T-cell (primary cell): ENCODE results near the gene TEX2. TPM values are rescaled to one million over a fixed set of nuclear protein-coding genes. Genes with fewer than 3 reads are reported as not detected.

Source experiments
- ATAC-seq, 4 experiments: fragments of 200-7000 bp in 3 of 4; fragments of 150-1000 bp in 1 of 4; cut with Tn5 transposase; replicated peaks in 1 of 4; 1 replicate in 3 of 4; 2 replicates in 1 of 4; pipeline ENCODE4 v1.10.0; 2021; ENCODE audit warnings: moderate library complexity in 3 of 4, mild to moderate bottlenecking in 2 of 4, moderate number of reproducible peaks in 1 of 4
- CTCF ChIA-PET, 2 donors: fragments of 300-600 bp; sonication (Branson Sonifier 250); formaldehyde crosslinking; loops; one replicate each; lab custom pipeline; 2022; ENCODE audit warnings: antibody characterized with exemption in 2 of 2; lab: Charles Lee
- POLR2A ChIA-PET, 2 donors: fragments of 300-600 bp; sonication (Branson Sonifier 250); formaldehyde crosslinking; loops; one replicate each; lab custom pipeline; 2022; ENCODE audit warnings: antibody characterized with exemption in 2 of 2; lab: Charles Lee
- DNase-seq, 35 experiments: peaks; one replicate each; pipeline versions ENCODE4 v3.0.0 to v3.0.0-alpha.2; 2013 to 2023
- H3K27ac ChIP-seq: one replicate; pipeline ENCODE4 v1.5.1; 2013; ENCODE audit warnings: low read length
- H3K27me3 ChIP-seq, 2 experiments: replicated peaks in 1 of 2; 1 replicate in 1 of 2; 2 replicates in 1 of 2; pipeline versions ENCODE4 v1.6.1 to v1.7.0; 2013; ENCODE audit warnings: low read length in 1 of 2, mixed read lengths in 1 of 2; ENCODE audit not compliant: control insufficient read depth in 2 of 2, insufficient read depth in 2 of 2; ENCODE audit errors: extremely low read depth in 1 of 2
- H3K36me3 ChIP-seq, 2 donors: 1 replicate in 1 of 2; 2 replicates in 1 of 2; pipeline versions ENCODE4 v1.6.1 to v1.7.0; 2013; ENCODE audit warnings: low read length in 1 of 2; ENCODE audit not compliant: control insufficient read depth in 2 of 2, insufficient read depth in 1 of 2; ENCODE audit errors: extremely low read depth in 1 of 2
- H3K4me1 ChIP-seq, 2 experiments: 1 replicate in 1 of 2; 2 replicates in 1 of 2; pipeline versions ENCODE4 v1.6.1 to v1.7.0; 2013; ENCODE audit warnings: low read length in 2 of 2, mixed read lengths in 1 of 2; ENCODE audit not compliant: insufficient read depth in 2 of 2, control insufficient read depth in 1 of 2; ENCODE audit errors: extremely low read depth in 1 of 2
- H3K4me3 ChIP-seq, 2 donors: 1 replicate in 1 of 2; 2 replicates in 1 of 2; pipeline versions ENCODE4 v1.5.1 to v1.7.0; 2013; ENCODE audit warnings: mild to moderate bottlenecking in 2 of 2, low read length in 1 of 2, moderate library complexity in 1 of 2; ENCODE audit not compliant: control insufficient read depth in 1 of 2; ENCODE audit errors: extremely low read depth in 1 of 2
- H3K9me3 ChIP-seq: 2 replicates; pipeline ENCODE4 v1.7.0; 2013
- H3K27ac Mint-ChIP-seq, 2 donors: one replicate each; pipeline ENCODE4 v1.8.0; 2020 to 2021; ENCODE audit warnings: mild to moderate bottlenecking in 2 of 2, mixed read lengths in 2 of 2
- H3K27me3 Mint-ChIP-seq, 2 donors: one replicate each; pipeline ENCODE4 v1.8.0; 2021 to 2022; ENCODE audit warnings: mixed read lengths in 2 of 2
- H3K36me3 Mint-ChIP-seq: one replicate; pipeline ENCODE4 v1.8.0; 2021; ENCODE audit warnings: mixed read lengths
- H3K4me1 Mint-ChIP-seq, 3 donors: one replicate each; pipeline ENCODE4 v1.8.0; 2020 to 2022; ENCODE audit warnings: mixed read lengths in 3 of 3, mild to moderate bottlenecking in 1 of 3
- H3K4me3 Mint-ChIP-seq, 3 donors: one replicate each; pipeline ENCODE4 v1.8.0; 2020 to 2022; ENCODE audit warnings: mild to moderate bottlenecking in 3 of 3, mixed read lengths in 3 of 3, moderate library complexity in 3 of 3
- H3K9me3 Mint-ChIP-seq, 3 donors: one replicate each; pipeline ENCODE4 v1.8.0; 2020 to 2022; ENCODE audit warnings: mixed read lengths in 3 of 3
- WGBS: methylation state at CpG from one replicate; pipeline ENCODE4 v1.1.5; 2013; ENCODE audit warnings: missing lambda C conversion rate; ENCODE audit not compliant: insufficient coverage; 5-methylcytosine and 5-hydroxymethylcytosine counted together
- total RNA-seq, 35 experiments: library from RNA in 6 of 35; stranded (reverse) in 6 of 35; fragments of 120-200 nt in 1 of 35; gene quantifications; one replicate each; pipeline versions ENCODE4 v1.2.1 to v1.2.4 and lab custom pipeline; 2013 to 2026

The TEX2 gene
- total RNA-seq, 5 donors from 2014 or later (not counting 1 experiment from before 2014, with no cell fraction given) = 12.5 to 16.4 (median 14.8) TPM

DNA sequence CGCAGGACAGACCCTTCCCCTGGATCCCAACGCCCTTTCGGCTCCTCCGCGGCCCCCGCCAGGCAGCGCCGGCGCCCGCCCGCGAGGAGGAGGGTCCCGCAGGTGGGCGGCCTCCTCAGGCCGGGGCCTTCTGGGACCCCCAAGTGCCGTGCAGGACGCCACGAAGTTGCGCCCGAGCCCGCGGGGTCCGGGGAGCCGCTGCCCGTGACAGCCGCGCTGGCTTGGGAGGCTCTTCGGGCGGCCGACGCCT, 133.6 kb downstream of the TEX2 start:
- peaks cover 17 to 34% of the 10 kb centered on the region in 2 experiments for H3K4me1 ChIP-seq
- ChIA-PET CTCF (interaction anchor here (1.0 to 1.5 kb wide), 3 partner anchors 66 to 653 kb away, joined by 3 to 4 read pairs (median 3); partner anchors contain the start of gene ACE (in 1 of the 2)), POLR2A (interaction anchor here (0.6 to 1.6 kb wide), 4 partner anchors 16 to 998 kb away, joined by 3 to 7 read pairs (median 4); no protein-coding TSS in a partner anchor)
- H3K27me3 Mint-ChIP-seq = no peaks in the 10 kb centered on the region
- H3K36me3 Mint-ChIP-seq = peaks cover 14% of the 10 kb centered on the region
- no peaks in the 10 kb centered on the region for H3K9me3 ChIP-seq
- H3K4me3 Mint-ChIP-seq = peak overlapping the region; percentile 88 to 94 (median 93)
- no peaks in the 10 kb centered on the region for H3K9me3 Mint-ChIP-seq
- peak overlapping the region in 1 of 2 donors; percentile 94 for H3K27ac Mint-ChIP-seq
- ATAC-seq (peak in 1 of 4 experiments; percentile 18), DNase-seq (peak in 1 of 35 experiments; percentile 17)
- H3K27ac ChIP-seq = peak overlapping the region; percentile 47
- H3K27me3 ChIP-seq = no peaks in the 10 kb centered on the region
- WGBS = under 1% methylated on average over 31 of the region's 31 CpGs
- H3K4me1 Mint-ChIP-seq = peaks cover 49 to 62% (median 52%) of the 10 kb centered on the region in 3 donors
- H3K4me3 ChIP-seq = peak overlapping the region; percentile 79 to 85
- no peaks in the 10 kb centered on the region for H3K36me3 ChIP-seq

DNA sequence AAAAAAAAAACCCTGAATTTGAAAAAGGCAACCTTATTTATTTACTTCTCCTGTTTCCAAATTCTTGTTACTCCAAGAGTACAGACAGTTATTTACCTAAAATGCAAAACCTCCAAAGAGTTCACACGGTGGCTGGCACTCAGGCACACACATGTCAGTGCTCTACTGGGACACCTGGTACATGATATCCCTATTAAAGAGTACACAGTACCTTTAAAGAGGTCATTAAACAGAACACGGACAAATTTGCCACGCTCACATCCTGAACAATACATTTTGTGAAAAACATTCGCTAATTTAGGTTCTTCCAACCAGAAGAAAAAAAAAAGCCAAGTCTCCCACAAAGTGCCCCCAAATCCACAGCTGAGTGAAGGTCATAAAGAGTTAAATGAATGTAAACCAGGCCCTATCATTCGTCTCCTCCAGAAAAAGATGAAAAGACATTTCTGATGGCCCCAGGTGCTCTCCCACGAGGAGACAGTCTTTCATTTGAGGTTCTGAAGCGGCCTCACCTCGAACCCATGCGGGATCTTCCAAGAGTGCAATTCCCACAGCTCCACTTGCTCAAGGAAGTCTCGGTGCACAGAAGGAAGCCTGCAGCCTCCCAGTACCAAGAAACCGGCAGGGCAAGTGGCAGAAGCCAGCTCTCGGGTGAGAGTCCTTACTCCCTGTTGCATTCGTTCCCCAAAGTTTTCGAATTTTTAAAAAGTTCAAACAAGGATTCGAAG, 134.1 kb downstream of the TEX2 start:
- no peaks in the 10 kb centered on the region for H3K9me3 Mint-ChIP-seq
- peaks cover 17 to 34% of the 10 kb centered on the region in 2 experiments for H3K4me1 ChIP-seq
- CTCF ChIA-PET = interaction anchor here (1.0 to 1.5 kb wide), 3 partner anchors 66 to 652 kb away, joined by 3 to 4 read pairs (median 3); partner anchors contain the start of gene ACE (in 1 of the 2)
- H3K9me3 ChIP-seq = no peaks in the 10 kb centered on the region
- H3K36me3 Mint-ChIP-seq = peaks cover 18% of the 10 kb centered on the region
- peak overlapping the region; percentile 79 to 85 for H3K4me3 ChIP-seq
- DNase-seq = peak in 2 of 35 experiments; percentile 18 to 35
- 3% methylated on average over 12 of the region's 15 CpGs for WGBS
- H3K36me3 ChIP-seq = no peaks in the 10 kb centered on the region
- H3K27ac Mint-ChIP-seq = peak overlapping the region; percentile 90 to 94
- no peak for ATAC-seq
- no peaks in the 10 kb centered on the region for H3K27me3 Mint-ChIP-seq
- POLR2A ChIA-PET = interaction anchor here in 1 of 2 donors (0.6 to 1.2 kb wide), 5 partner anchors 73 to 998 kb away, joined by 3 to 7 read pairs (median 4); no protein-coding TSS in a partner anchor
- H3K4me1 Mint-ChIP-seq = peaks cover 52 to 65% (median 55%) of the 10 kb centered on the region in 3 donors
- H3K27ac ChIP-seq = peak overlapping the region; percentile 47
- H3K4me3 Mint-ChIP-seq = peak overlapping the region; percentile 88 to 94 (median 93)
- H3K27me3 ChIP-seq = no peaks in the 10 kb centered on the region

- DNase-seq = no peak
- no peak for ATAC-seq
- peak overlapping the region in 1 of 2 donors; percentile 18 for H3K4me3 ChIP-seq
- H3K4me1 Mint-ChIP-seq = peaks cover 58 to 78% (median 69%) of the 10 kb centered on the region in 3 donors
- no peaks in the 10 kb centered on the region for H3K27me3 Mint-ChIP-seq
- peaks cover 23% of the 10 kb centered on the region for H3K36me3 Mint-ChIP-seq
- no peaks in the 10 kb centered on the region for H3K9me3 ChIP-seq
- no peaks in the 10 kb centered on the region for H3K9me3 Mint-ChIP-seq
- H3K27me3 ChIP-seq = no peaks in the 10 kb centered on the region
- peaks cover 17 to 31% of the 10 kb centered on the region in 2 experiments for H3K4me1 ChIP-seq
- ChIA-PET POLR2A (interaction anchor here in 1 of 2 donors (0.7 kb wide), 1 partner anchor 45 kb away, joined by 3 read pairs; no protein-coding TSS in a partner anchor), CTCF (interaction anchor here (0.6 to 1.5 kb wide), 2 partner anchors 63 to 101 kb away, joined by 4 read pairs; no protein-coding TSS in a partner anchor)
- H3K27ac Mint-ChIP-seq = peak overlapping the region in 1 of 2 donors; percentile 52
- H3K27ac ChIP-seq = no peak overlapping the region
- H3K4me3 Mint-ChIP-seq = peak overlapping the region; percentile 62 to 83 (median 70)
- no peaks in the 10 kb centered on the region for H3K36me3 ChIP-seq
- WGBS = no CpG with 5 or more reads among the region's 1 CpG
These were observed 136.1 kb downstream of the TEX2 start for GRCh38 chr17:64126918-64127317.

DNA sequence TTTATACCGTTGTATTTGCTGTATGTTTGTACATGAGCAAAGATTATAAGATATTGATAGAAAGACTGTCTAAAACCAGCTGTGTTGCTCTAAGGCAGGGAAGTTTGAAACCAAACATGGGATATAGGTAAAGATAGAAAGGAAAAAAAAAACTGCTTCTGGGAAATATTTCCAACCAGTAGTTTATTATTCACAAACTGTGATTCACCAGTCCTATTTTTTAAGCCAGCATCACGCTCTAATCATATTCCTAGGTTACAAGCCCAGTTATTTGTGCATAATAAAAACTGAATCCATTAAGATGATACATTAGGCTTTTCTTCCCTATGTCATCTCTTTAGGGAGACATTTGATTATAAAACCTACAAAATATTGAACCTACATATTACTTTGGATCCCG, 137.1 kb downstream of the TEX2 start:
- Histone ChIP-seq H3K27ac (no peak overlapping the region), H3K9me3 (no peaks in the 10 kb centered on the region), H3K4me3 (no peak overlapping the region), H3K36me3 (no peaks in the 10 kb centered on the region), H3K27me3 (no peaks in the 10 kb centered on the region), H3K4me1 (peaks cover 16 to 33% of the 10 kb centered on the region in 2 experiments)
- DNase-seq (no peak), ATAC-seq (no peak)
- peaks cover 58 to 78% (median 69%) of the 10 kb centered on the region in 3 donors for H3K4me1 Mint-ChIP-seq
- H3K4me3 Mint-ChIP-seq = peak overlapping the region; percentile 62 to 83 (median 70)
- WGBS = 93% methylated on average over 2 of the region's 3 CpGs
- H3K27me3 Mint-ChIP-seq = no peaks in the 10 kb centered on the region
- ChIA-PET POLR2A (interaction anchor here in 1 of 2 donors (0.8 kb wide), 1 partner anchor 105 kb away, joined by 3 read pairs; no protein-coding TSS in a partner anchor), CTCF (interaction anchor here in 1 of 2 donors (0.6 to 1.3 kb wide), 5 partner anchors 10 to 97 kb away, joined by 3 to 7 read pairs (median 3); no protein-coding TSS in a partner anchor)
- H3K27ac Mint-ChIP-seq = peak overlapping the region in 1 of 2 donors; percentile 78
- peaks cover 27% of the 10 kb centered on the region for H3K36me3 Mint-ChIP-seq
- H3K9me3 Mint-ChIP-seq = no peaks in the 10 kb centered on the region

DNA sequence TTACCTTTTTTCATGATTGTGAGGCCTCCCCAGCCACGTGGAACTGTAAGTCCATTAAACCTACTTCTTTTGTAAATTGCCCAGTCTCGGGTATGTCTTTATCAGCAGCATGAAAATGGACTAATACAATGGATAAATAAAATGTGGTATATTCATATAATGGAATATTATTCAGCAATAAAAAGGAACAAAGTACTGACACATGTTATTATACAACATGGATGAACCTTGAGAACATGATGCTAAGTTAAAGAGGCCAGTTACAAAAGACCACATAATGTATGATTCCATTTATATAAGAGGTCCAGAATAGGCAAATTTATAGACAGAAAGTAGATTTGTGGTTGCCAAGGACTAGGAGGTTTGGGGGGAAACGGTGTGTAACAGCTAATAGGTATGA, 138.5 kb downstream of the TEX2 start:
- POLR2A ChIA-PET = interaction anchor here in 1 of 2 donors (0.6 kb wide), 1 partner anchor 16 kb away, joined by 3 read pairs; no protein-coding TSS in a partner anchor
- no peaks in the 10 kb centered on the region for H3K27me3 ChIP-seq
- peaks cover 59 to 82% (median 71%) of the 10 kb centered on the region in 3 donors for H3K4me1 Mint-ChIP-seq
- H3K27ac Mint-ChIP-seq = peak overlapping the region in 1 of 2 donors; percentile 47
- H3K9me3 ChIP-seq = no peaks in the 10 kb centered on the region
- no peaks in the 10 kb centered on the region for H3K9me3 Mint-ChIP-seq
- no peaks in the 10 kb centered on the region for H3K36me3 ChIP-seq
- H3K4me3 ChIP-seq = no peak overlapping the region
- no CpG with 5 or more reads among the region's 3 CpGs for WGBS
- peak overlapping the region; percentile 31 for H3K27ac ChIP-seq
- H3K36me3 Mint-ChIP-seq = peaks cover 32% of the 10 kb centered on the region
- H3K4me1 ChIP-seq = peaks cover 17 to 34% of the 10 kb centered on the region in 2 experiments
- CTCF ChIA-PET = interaction anchor here in 1 of 2 donors (0.6 to 2.1 kb wide), 3 partner anchors 9 to 61 kb away, joined by 3 to 11 read pairs (median 5); no protein-coding TSS in a partner anchor
- H3K4me3 Mint-ChIP-seq = no peak overlapping the region
- ATAC-seq (no peak), DNase-seq (no peak)
- H3K27me3 Mint-ChIP-seq = no peaks in the 10 kb centered on the region

DNA sequence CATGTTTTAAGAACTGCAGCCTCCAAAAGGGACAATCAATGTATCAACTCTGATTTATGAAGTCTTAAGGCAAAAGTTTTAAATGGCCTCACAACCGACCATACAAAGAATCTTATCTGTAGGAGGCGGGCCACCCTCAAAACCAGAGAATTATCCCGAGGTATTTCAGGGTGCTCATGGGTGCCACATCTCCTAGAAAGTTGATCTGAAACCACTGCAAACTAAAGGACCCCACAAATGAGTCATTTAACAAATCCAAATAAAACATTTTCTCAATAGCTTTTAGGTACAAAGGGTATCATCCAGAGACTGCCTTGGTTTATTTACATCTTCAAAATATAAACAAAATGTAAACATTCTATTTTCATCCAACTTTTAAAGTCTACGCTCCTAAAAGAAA, 139.9 kb downstream of the TEX2 start:
- H3K27me3 Mint-ChIP-seq = no peaks in the 10 kb centered on the region
- ChIA-PET CTCF (interaction anchor here in 1 of 2 donors (2.1 kb wide), 1 partner anchor 10 kb away, joined by 11 read pairs; no protein-coding TSS in a partner anchor), POLR2A (interaction anchor here in 1 of 2 donors (0.5 to 0.6 kb wide), 2 partner anchors 18 to 220 kb away, joined by 3 read pairs; no protein-coding TSS in a partner anchor)
- ATAC-seq = no peak
- Histone ChIP-seq H3K4me3 (no peak overlapping the region), H3K27ac (no peak overlapping the region), H3K27me3 (no peaks in the 10 kb centered on the region), H3K9me3 (no peaks in the 10 kb centered on the region), H3K36me3 (no peaks in the 10 kb centered on the region), H3K4me1 (peaks cover 10 to 33% of the 10 kb centered on the region in 2 experiments)
- peaks cover 53 to 81% (median 66%) of the 10 kb centered on the region in 3 donors for H3K4me1 Mint-ChIP-seq
- WGBS = 77% methylated on average over 3 of the region's 4 CpGs
- no peak for DNase-seq
- no peaks in the 10 kb centered on the region for H3K9me3 Mint-ChIP-seq
- H3K4me3 Mint-ChIP-seq = no peak overlapping the region
- H3K36me3 Mint-ChIP-seq = peaks cover 28% of the 10 kb centered on the region
- H3K27ac Mint-ChIP-seq = no peak overlapping the region
